PFSK-1 (cell line): Measurements from ENCODE around the gene STK32B.

ENCODE experiments used
- FOXP2 ChIP-seq: optimal IDR thresholded peaks from 2 replicates; pipeline ENCODE3; 2011; ENCODE audit warnings: borderline replicate concordance, control low read depth, inconsistent platforms; ENCODE audit not compliant: insufficient read depth; ENCODE audit errors: extremely low read length, extremely low read depth
- POLR2AphosphoS5 ChIP-seq: IDR thresholded peaks from 2 replicates; pipeline ENCODE4 v1.6.1; 2012; ENCODE audit warnings: low read depth, mild to moderate bottlenecking, control low read depth, low read length, moderate library complexity
- SIN3A ChIP-seq: IDR thresholded peaks from 2 replicates; pipeline ENCODE4 v1.6.1; 2012; ENCODE audit warnings: mild to moderate bottlenecking, low read length, moderate library complexity, borderline replicate concordance; ENCODE audit not compliant: insufficient read depth
- TAF1 ChIP-seq: IDR thresholded peaks from 2 replicates; pipeline ENCODE4 v1.6.1; 2012; ENCODE audit warnings: low read length, control low read depth, borderline replicate concordance; ENCODE audit not compliant: insufficient read depth
- TF ChIP-seq, protein P1 (sequence below), 2 experiments: IDR thresholded peaks; 2 replicates each; pipeline versions ENCODE4 v1.6.1 to v1.8.0; 2011 to 2012; ENCODE audit warnings: low read depth in 2 of 2, low read length in 2 of 2, control low read depth in 1 of 2, inconsistent platforms in 1 of 2, mild to moderate bottlenecking in 1 of 2, moderate library complexity in 1 of 2; ENCODE audit not compliant: insufficient read depth in 1 of 2

DNA sequence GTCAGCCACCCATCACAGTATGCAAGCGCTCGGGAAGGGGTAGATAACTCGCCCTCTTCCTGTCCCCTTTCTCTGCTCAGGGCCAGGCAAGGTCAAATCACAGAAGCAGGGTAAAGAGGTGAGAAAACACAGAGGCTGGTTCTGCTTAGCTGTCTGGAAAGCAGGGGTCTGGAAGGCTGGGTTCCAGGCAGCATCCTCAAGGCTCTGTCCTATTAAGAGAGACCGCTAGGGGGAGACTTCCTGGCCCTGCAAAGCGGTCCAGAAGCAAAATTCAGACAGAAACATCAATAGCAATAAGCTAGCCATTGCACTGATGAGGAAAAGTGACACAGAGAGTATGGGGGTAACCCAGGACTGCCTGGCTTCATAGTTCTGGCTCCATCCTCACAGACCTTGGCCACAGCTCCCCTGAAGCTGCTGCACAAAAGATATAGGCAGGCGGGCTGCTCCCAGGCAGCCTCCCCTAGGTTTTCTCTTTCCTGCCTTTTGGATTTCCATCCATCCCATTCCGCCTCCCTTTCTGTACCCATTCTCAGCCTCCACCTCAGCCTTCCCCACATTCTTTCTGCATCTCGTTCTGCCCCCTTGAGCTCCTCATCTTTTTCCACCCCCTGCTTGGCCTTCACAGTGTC lies 348.6 kb downstream of the STK32B start:
- TF ChIP-seq SIN3A = no peak
- TF ChIP-seq, protein P1, sequence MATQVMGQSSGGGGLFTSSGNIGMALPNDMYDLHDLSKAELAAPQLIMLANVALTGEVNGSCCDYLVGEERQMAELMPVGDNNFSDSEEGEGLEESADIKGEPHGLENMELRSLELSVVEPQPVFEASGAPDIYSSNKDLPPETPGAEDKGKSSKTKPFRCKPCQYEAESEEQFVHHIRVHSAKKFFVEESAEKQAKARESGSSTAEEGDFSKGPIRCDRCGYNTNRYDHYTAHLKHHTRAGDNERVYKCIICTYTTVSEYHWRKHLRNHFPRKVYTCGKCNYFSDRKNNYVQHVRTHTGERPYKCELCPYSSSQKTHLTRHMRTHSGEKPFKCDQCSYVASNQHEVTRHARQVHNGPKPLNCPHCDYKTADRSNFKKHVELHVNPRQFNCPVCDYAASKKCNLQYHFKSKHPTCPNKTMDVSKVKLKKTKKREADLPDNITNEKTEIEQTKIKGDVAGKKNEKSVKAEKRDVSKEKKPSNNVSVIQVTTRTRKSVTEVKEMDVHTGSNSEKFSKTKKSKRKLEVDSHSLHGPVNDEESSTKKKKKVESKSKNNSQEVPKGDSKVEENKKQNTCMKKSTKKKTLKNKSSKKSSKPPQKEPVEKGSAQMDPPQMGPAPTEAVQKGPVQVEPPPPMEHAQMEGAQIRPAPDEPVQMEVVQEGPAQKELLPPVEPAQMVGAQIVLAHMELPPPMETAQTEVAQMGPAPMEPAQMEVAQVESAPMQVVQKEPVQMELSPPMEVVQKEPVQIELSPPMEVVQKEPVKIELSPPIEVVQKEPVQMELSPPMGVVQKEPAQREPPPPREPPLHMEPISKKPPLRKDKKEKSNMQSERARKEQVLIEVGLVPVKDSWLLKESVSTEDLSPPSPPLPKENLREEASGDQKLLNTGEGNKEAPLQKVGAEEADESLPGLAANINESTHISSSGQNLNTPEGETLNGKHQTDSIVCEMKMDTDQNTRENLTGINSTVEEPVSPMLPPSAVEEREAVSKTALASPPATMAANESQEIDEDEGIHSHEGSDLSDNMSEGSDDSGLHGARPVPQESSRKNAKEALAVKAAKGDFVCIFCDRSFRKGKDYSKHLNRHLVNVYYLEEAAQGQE (IDR thresholded peaks at IDR 0.05; ENCODE audit: insufficient read depth in 1 of 2, low read depth in 2 of 2, low read length in 2 of 2) = no peak
- TF ChIP-seq POLR2AphosphoS5 = no peak
- no peak for TF ChIP-seq TAF1
- no peak for TF ChIP-seq FOXP2
